K562 (cell line): ENCODE data around the gene PAFAH2. TPM values are rescaled to one million over a fixed set of nuclear protein-coding genes. Genes with fewer than 3 reads are reported as not detected.
A peak's percentile ranks its signal among the peaks of the same experiment; 100 is the strongest.

Source experiments
- ATAC-seq: fragments of 200-7000 bp; cut with Tn5 transposase; 3 replicates; pipeline ENCODE4 v1.9.1; 2020; ENCODE audit warnings: moderate library complexity
- BruUV-seq: library from RNA; stranded (reverse); fragments of 400-500 nt; replicated peaks from 2 replicates; lab custom pipeline; 2021; lab: Mats Ljungman, UMichigan
- CTCF ChIA-PET: fragments of 300-600 bp; formaldehyde crosslinking; extraction: SDS; loops from one replicate; lab custom pipeline; 2021; ENCODE audit warnings: low intra/inter-chr PET ratio; lab: Yijun Ruan, JAX
- POLR2A ChIA-PET: fragments of 300-600, 350-650 bp; sonication (Branson Sonifier 250); formaldehyde crosslinking; extraction: SDS; loops from one replicate; lab custom pipeline; 2021; ENCODE audit warnings: antibody characterized with exemption, inconsistent platforms; lab: Yijun Ruan, JAX
- DNase-seq, 4 experiments: peaks; one replicate each; pipeline versions ENCODE4 v3.0.0 to v3.0.0-alpha.2; 2011 to 2018; ENCODE audit warnings: low spot score in 3 of 4, mixed read lengths in 3 of 4; ENCODE audit errors: extremely low read depth in 1 of 4
- FAIRE-seq: peaks from 2 replicates; lab custom pipeline; 2011; peaks lifted over from hg19 to GRCh38; lab: Jason Lieb, UNC
- H2AFZ ChIP-seq: 2 replicates; pipeline ENCODE4 v1.6.0; 2011; ENCODE audit warnings: low read depth, low read length, control low read depth, inconsistent platforms
- H3K27ac ChIP-seq: fragments of 200-600 bp; 3 replicates; pipeline ENCODE4 v1.8.0; 2011; ENCODE audit warnings: low read depth, mild to moderate bottlenecking, control low read depth, inconsistent platforms, low read length, moderate library complexity, mixed read lengths; ENCODE audit errors: extremely low read depth
- H3K27me3 ChIP-seq, 2 experiments: fragments of 300-600 bp in 1 of 2; 2 replicates in 1 of 2; 3 replicates in 1 of 2; pipeline versions ENCODE4 v1.6.0 to v1.8.0; 2011; ENCODE audit warnings: inconsistent platforms in 2 of 2, low read length in 2 of 2, mild to moderate bottlenecking in 1 of 2, mixed read lengths in 1 of 2, moderate library complexity in 1 of 2; ENCODE audit not compliant: control insufficient read depth in 2 of 2, insufficient read depth in 2 of 2
- H3K36me3 ChIP-seq: fragments of 300-600 bp; 3 replicates; pipeline ENCODE4 v1.8.0; 2011; ENCODE audit warnings: mild to moderate bottlenecking, low read length, inconsistent platforms; ENCODE audit not compliant: control insufficient read depth, insufficient read depth
- H3K4me1 ChIP-seq, 2 experiments: fragments of 200-600 bp in 1 of 2; replicated peaks in 1 of 2; 2 replicates in 1 of 2; 3 replicates in 1 of 2; pipeline versions ENCODE4 v1.5.1 to v1.8.0; 2011; ENCODE audit warnings: inconsistent platforms in 2 of 2, low read length in 2 of 2, mild to moderate bottlenecking in 1 of 2, mixed read lengths in 1 of 2, moderate library complexity in 1 of 2; ENCODE audit not compliant: control insufficient read depth in 2 of 2, insufficient read depth in 2 of 2
- H3K4me2 ChIP-seq: 2 replicates; pipeline ENCODE4 v1.6.1; 2011; ENCODE audit warnings: low read length, control low read depth, inconsistent platforms, mixed read lengths; ENCODE audit not compliant: insufficient read depth
- H3K4me3 ChIP-seq: fragments of 200-600 bp; sonication (generic), shearing (Covaris generic); 2 replicates; pipeline ENCODE4 v1.5.1; 2016; ENCODE audit warnings: control low read depth, inconsistent platforms
- H3K79me2 ChIP-seq: fragments of 200-600 bp; 3 replicates; pipeline ENCODE4 v1.8.0; 2011; ENCODE audit warnings: low read length, inconsistent platforms; ENCODE audit not compliant: control insufficient read depth, insufficient read depth
- H3K9ac ChIP-seq, 2 experiments: 2 replicates each; pipeline versions ENCODE4 v1.6.0 to v1.6.1; 2011; ENCODE audit warnings: low read depth in 2 of 2, low read length in 2 of 2, control low read depth in 1 of 2, inconsistent platforms in 1 of 2, mild to moderate bottlenecking in 1 of 2, mixed read lengths in 1 of 2; ENCODE audit not compliant: insufficient read depth in 1 of 2
- H3K9me1 ChIP-seq: one replicate; pipeline ENCODE4 v1.6.0; 2011; ENCODE audit warnings: inconsistent platforms, mild to moderate bottlenecking, low read length, moderate library complexity; ENCODE audit not compliant: control insufficient read depth, insufficient read depth
- H3K9me3 ChIP-seq: replicated peaks from 2 replicates; pipeline ENCODE4 v1.5.1; 2011; ENCODE audit warnings: low read depth, low read length, inconsistent platforms; ENCODE audit not compliant: control insufficient read depth, insufficient read depth
- H4K20me1 ChIP-seq: replicated peaks from 2 replicates; pipeline ENCODE4 v1.6.1; 2011; ENCODE audit warnings: low read length, inconsistent platforms, mixed read lengths; ENCODE audit not compliant: control insufficient read depth, insufficient read depth
- CBX8 ChIP-seq: fragments of 200-600 bp; sonication (generic); IDR thresholded peaks from 2 replicates; pipeline ENCODE4 v1.6.1; 2012; ENCODE audit warnings: borderline replicate concordance, mixed run types, low read depth, mild to moderate bottlenecking, moderate library complexity, mixed read lengths, low read length, control low read depth, inconsistent platforms; ENCODE audit not compliant: poor library complexity, severe bottlenecking; ENCODE audit errors: extremely low read depth
- E2F1 ChIP-seq: sonication (generic); formaldehyde crosslinking; IDR thresholded peaks from 2 replicates; pipeline ENCODE4 v1.8.1; 2023; ENCODE audit warnings: mild to moderate bottlenecking, missing genetic modification reagents, moderate library complexity
- ETV5 ChIP-seq: sonication (generic); formaldehyde crosslinking; IDR thresholded peaks from 2 replicates; pipeline ENCODE4 v1.4.0; 2020; ENCODE audit warnings: low read depth, mild to moderate bottlenecking, missing genetic modification reagents
- FOSL1 ChIP-seq: fragments of 200-800 bp; sonication (Bioruptor generic); conservative IDR thresholded peaks from 2 replicates; pipeline ENCODE4 v1.6.1; 2016; ENCODE audit warnings: missing genetic modification characterization, missing compliant biosample characterization
- GTF2E2 ChIP-seq: fragments of 200-800 bp; sonication (Bioruptor generic); IDR thresholded peaks from 2 replicates; pipeline ENCODE4 v1.6.1; 2016; ENCODE audit warnings: missing genetic modification characterization, missing compliant biosample characterization
- KAT7 ChIP-seq: sonication (generic); formaldehyde crosslinking; IDR thresholded peaks from 2 replicates; pipeline ENCODE4 v1.8.0; 2022; ENCODE audit warnings: missing genetic modification reagents, mild to moderate bottlenecking, borderline replicate concordance
- L3MBTL2 ChIP-seq: fragments of 450-650 bp; IDR thresholded peaks from 2 replicates; pipeline ENCODE4 v1.6.1; 2016; ENCODE audit warnings: mild to moderate bottlenecking, moderate library complexity
- POLR2AphosphoS5 ChIP-seq: IDR thresholded peaks from 2 replicates; pipeline ENCODE4 v1.6.1; 2011; ENCODE audit warnings: mild to moderate bottlenecking, low read depth, low read length, moderate library complexity; ENCODE audit not compliant: control insufficient read depth, insufficient read depth
- PREB ChIP-seq: sonication (generic); formaldehyde crosslinking; IDR thresholded peaks from 2 replicates; pipeline ENCODE4 v1.8.1; 2023; ENCODE audit warnings: mild to moderate bottlenecking, missing genetic modification reagents
- RCOR1 ChIP-seq, 2 experiments: IDR thresholded peaks; 2 replicates each; pipeline ENCODE4 v1.6.1; 2012; ENCODE audit warnings: low read depth in 2 of 2, low read length in 2 of 2, borderline replicate concordance in 1 of 2, improper control_type of control experiment in 1 of 2
- RUNX1 ChIP-seq: sonication (generic); IDR thresholded peaks from 2 replicates; pipeline ENCODE4 v1.6.1; 2016; ENCODE audit warnings: antibody characterized with exemption, low read depth
- SOX6 ChIP-seq: fragments of 450-650 bp; IDR thresholded peaks from 2 replicates; pipeline ENCODE4 v1.6.1; 2014; ENCODE audit warnings: mild to moderate bottlenecking
- SPI1 ChIP-seq: IDR thresholded peaks from 2 replicates; pipeline ENCODE4 v1.6.1; 2011; ENCODE audit warnings: low read depth, low read length, control low read depth, borderline replicate concordance
- XRCC5 ChIP-seq: fragments of 200-400 bp; formaldehyde crosslinking; IDR thresholded peaks from 2 replicates; pipeline ENCODE4 v1.6.1; 2017; ENCODE audit warnings: low read depth, mild to moderate bottlenecking, low read length
- ZSCAN32 ChIP-seq: fragments of 450-650 bp; formaldehyde crosslinking; IDR thresholded peaks from 2 replicates; pipeline ENCODE4 v1.4.0; 2020; ENCODE audit warnings: mild to moderate bottlenecking, moderate library complexity
- WGBS: fragments of 100-300 bp; shearing (Covaris generic); methylation state at CpG from one replicate; pipeline ENCODE4 v1.1.6; 2016; ENCODE audit warnings: low coverage, mixed read lengths; ENCODE audit not compliant: insufficient coverage; ENCODE audit errors: missing lambda C conversion rate; 5-methylcytosine and 5-hydroxymethylcytosine counted together
- in situ Hi-C: fragments of 300-500 bp; cut with MboI; formaldehyde crosslinking; loops from 4 replicates; pipeline ENCODE4 v1.15.0; 2018; ENCODE audit warnings: inconsistent platforms, mixed read lengths
- intact Hi-C: fragments of 100-400 bp; cut with micrococcal nuclease; formaldehyde crosslinking; loops from 2 replicates; pipeline ENCODE4 v1.14.2; 2022
- polyA plus RNA-seq, 8 experiments: library from polyadenylated mRNA; depleted of rRNA in 4 of 8; stranded (reverse) in 5 of 8; unstranded in 3 of 8; fragments of >200 nt; fragmentation: Nextera tagmentation in 2 of 8; fragmentation: Illumina TruSeq in 1 of 8; extraction: Ambion mirVana in 2 of 8; extraction: Trizol in 1 of 8; gene quantifications; 2 replicates each; pipeline versions ENCODE4 v1.2.1 to v1.2.3, GENCODE V29; 2011 to 2014; ENCODE audit warnings: inconsistent platforms in 1 of 8, missing spikeins in 1 of 8
- total RNA-seq, 7 experiments: library from RNA; depleted of rRNA in 6 of 7; stranded (reverse); fragments of >200 nt in 6 of 7; fragmentation: Illumina TruSeq in 2 of 7; extraction: Trizol in 2 of 7; gene quantifications; 2 replicates each; pipeline versions ENCODE4 v1.2.1 to v1.2.3, GENCODE V29; 2011 to 2021; ENCODE audit warnings: low replicate concordance in 1 of 7

The PAFAH2 gene
- total and polyA plus RNA-seq, 9 of the 15 experiments (the other 6 are each of a cell fraction or from before 2014, with no cell fraction given) = 4.2 to 10.9 (median 6.8) TPM

GRCh38 chr1:25999041-25999800 is 1.4 kb upstream of the PAFAH2 start (continued):
- TF ChIP-seq ZSCAN32 = no peak

GRCh38 chr1:25996966-25997827 is 666 bp downstream of the PAFAH2 start:
- peak; percentile 46 for FAIRE-seq
- H3K4me1 ChIP-seq = peaks cover 40% of the 10 kb centered on the region in 2 experiments
- H2AFZ ChIP-seq = peak overlapping the region; percentile 67
- peak in 2 of 4 experiments; percentile 38 to 68 for DNase-seq
- intact Hi-C loops (loop anchor here (10.0 kb wide), 1 partner anchor 172 kb away; no protein-coding TSS in a partner anchor), in situ Hi-C loops (loop anchor here (5.0 kb wide), 1 partner anchor 100 kb away; no protein-coding TSS in a partner anchor)
- no peaks in the 10 kb centered on the region for H3K36me3 ChIP-seq
- BruUV-seq = TSS peak; percentile 66
- ChIA-PET POLR2A (interaction anchor here (0.6 to 5.5 kb wide), 19 partner anchors 9 to 598 kb away, joined by 3 to 89 read pairs (median 4); partner anchors contain the start of genes PAQR7 and SELENON), CTCF (interaction anchor here (0.6 to 3.5 kb wide), 6 partner anchors 87 to 187 kb away, joined by 3 to 120 read pairs (median 3); partner anchors contain the start of gene STMN1)
- WGBS = under 1% methylated on average over 13 of the region's 13 CpGs
- H3K9ac ChIP-seq = peak overlapping the region; percentile 69 to 90
- no peaks in the 10 kb centered on the region for H3K9me1 ChIP-seq
- peak overlapping the region; percentile 43 for H3K4me3 ChIP-seq
- peaks cover 8% of the 10 kb centered on the region; the same call in 1 of the 3 replicates for H3K79me2 ChIP-seq
- H3K27me3 ChIP-seq = no peaks in the 10 kb centered on the region
- no peaks in the 10 kb centered on the region for H3K9me3 ChIP-seq
- ATAC-seq = peak; percentile 11
- H4K20me1 ChIP-seq = no peaks in the 10 kb centered on the region
- peak overlapping the region; percentile 59 for H3K27ac ChIP-seq
- H3K4me2 ChIP-seq = peak overlapping the region; percentile 82
- peak; percentile 71 for TF ChIP-seq ETV5 (CRISPR knock-in tag)
- no peak for TF ChIP-seq RUNX1
- peak; percentile 74; the same call in 1 of the 2 replicates for TF ChIP-seq KAT7 (CRISPR knock-in tag)
- TF ChIP-seq FOSL1 (tag) = no peak
- 0 out of 2 replicates have a peak, but pooled peaks have one; percentile 32 for TF ChIP-seq PREB (CRISPR knock-in tag)
- no peak; the same call in 1 of the 2 replicates for TF ChIP-seq L3MBTL2
- peak; percentile 80 for TF ChIP-seq GTF2E2 (tag)
- no peak for TF ChIP-seq XRCC5
- no peak for TF ChIP-seq E2F1
- TF ChIP-seq SOX6 = peak; percentile 83
- peak in 1 of 2 experiments; percentile 77; a peak in 1 of 4 replicates for TF ChIP-seq RCOR1 (IDR thresholded peaks at IDR 0.05; ENCODE audit: borderline replicate concordance in 1 of 2, low read depth in 2 of 2, low read length in 2 of 2)
- TF ChIP-seq CBX8 = no peak
- TF ChIP-seq POLR2AphosphoS5 = no peak
- peak; percentile 51; the same call in 1 of the 2 replicates for TF ChIP-seq SPI1
